ENCODE measurements around the gene MATN1. TPM values are rescaled to one million over a fixed set of nuclear protein-coding genes. Genes with fewer than 3 reads are reported as not detected.

Gene MATN1
- total RNA-seq, 1 experiment from 2014 or later, result 0.24 TPM

DNA sequence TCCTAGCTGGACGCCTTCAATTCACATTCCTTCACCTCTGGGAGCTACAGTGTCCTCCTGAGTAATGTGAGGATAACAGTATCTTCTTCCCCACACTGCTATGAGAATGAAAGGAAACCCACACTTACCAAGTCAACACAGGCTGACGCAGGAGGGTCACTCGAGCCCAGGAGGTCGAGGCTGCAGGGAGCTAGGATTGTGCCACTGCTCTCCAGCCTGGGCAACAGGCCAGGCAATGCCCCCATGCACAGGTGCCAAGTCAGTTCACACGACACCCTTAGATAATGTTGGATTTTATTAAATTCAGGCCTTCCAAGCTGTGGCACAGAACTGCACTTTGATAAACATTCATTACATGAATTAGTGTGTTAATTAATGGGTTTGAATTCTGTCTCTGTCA lies 31.9 kb downstream of the MATN1 start:
- no peak for TF ChIP-seq SOX15 (CRISPR knock-in tag; IDR thresholded peaks at IDR 0.05)
- no peak for TF ChIP-seq FOXP1 (CRISPR knock-in tag; IDR thresholded peaks at IDR 0.05; ENCODE audit: borderline replicate concordance)
- no peak for TF ChIP-seq MYBL2 (CRISPR knock-in tag; IDR thresholded peaks at IDR 0.05)
- TF ChIP-seq, protein P1, sequence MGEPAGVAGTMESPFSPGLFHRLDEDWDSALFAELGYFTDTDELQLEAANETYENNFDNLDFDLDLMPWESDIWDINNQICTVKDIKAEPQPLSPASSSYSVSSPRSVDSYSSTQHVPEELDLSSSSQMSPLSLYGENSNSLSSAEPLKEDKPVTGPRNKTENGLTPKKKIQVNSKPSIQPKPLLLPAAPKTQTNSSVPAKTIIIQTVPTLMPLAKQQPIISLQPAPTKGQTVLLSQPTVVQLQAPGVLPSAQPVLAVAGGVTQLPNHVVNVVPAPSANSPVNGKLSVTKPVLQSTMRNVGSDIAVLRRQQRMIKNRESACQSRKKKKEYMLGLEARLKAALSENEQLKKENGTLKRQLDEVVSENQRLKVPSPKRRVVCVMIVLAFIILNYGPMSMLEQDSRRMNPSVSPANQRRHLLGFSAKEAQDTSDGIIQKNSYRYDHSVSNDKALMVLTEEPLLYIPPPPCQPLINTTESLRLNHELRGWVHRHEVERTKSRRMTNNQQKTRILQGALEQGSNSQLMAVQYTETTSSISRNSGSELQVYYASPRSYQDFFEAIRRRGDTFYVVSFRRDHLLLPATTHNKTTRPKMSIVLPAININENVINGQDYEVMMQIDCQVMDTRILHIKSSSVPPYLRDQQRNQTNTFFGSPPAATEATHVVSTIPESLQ (CRISPR knock-in tag; IDR thresholded peaks at IDR 0.05), result no peak
- TF ChIP-seq ZNF423 (CRISPR knock-in tag; IDR thresholded peaks at IDR 0.05), result no peak
- peaks cover 5% of the 10 kb centered on the region for H3K27me3 Mint-ChIP-seq (ENCODE audit: low read depth)
- DNase-seq (ENCODE audit: low spot score), result no peak
- no peak overlapping the region for H3K4me3 Mint-ChIP-seq
- no peaks in the 10 kb centered on the region for H3K9me3 Mint-ChIP-seq
- H3K27ac Mint-ChIP-seq, result no peak overlapping the region
- no peak for ATAC-seq
- POLR2A ChIA-PET, result no interaction called here
- H3K4me1 Mint-ChIP-seq, result peaks cover 38% of the 10 kb centered on the region
- CTCF ChIA-PET, result interaction anchor here (0.8 to 1.3 kb wide), 3 partner anchors 16 to 1359 kb away, joined by 3 read pairs; no protein-coding TSS in a partner anchor
- no peaks in the 10 kb centered on the region for H3K36me3 Mint-ChIP-seq

DNA sequence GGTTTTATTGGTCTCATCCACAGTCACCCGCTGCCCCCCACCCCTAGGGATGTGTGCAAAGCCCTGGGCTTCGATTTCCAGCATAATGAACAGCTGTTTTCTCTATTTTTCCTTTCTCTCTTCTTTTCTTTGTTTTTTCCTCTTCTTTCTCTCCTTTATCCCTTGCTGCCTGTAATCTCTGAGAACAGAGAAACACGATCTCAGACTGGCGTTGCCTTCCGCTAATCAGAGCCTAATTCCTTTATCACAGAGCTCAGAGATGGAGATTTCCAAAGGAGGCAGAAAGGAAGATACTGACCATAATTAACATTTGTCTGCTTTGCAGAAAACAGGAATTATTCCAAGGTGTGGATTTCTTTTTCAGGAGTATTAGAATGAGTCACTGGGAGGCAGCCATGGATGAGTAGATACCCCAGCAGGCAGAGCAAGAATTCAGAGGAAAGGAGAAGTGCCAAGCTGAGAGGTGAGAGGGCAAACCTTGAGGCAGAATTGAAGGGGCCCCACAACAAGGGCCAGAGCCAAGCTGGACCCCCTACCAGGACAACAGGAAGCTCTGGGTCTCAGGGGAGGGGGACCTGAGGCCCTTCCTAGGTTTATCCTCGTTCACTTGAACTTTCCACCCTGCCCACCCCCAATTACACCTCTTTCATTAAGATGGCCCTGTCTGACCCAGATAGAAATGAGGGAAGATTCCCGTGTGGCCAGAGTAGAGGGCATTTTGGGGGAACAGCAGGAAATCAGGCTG lies 33.3 kb downstream of the MATN1 start:
- Mint-ChIP-seq H3K4me3 (no peak overlapping the region), H3K9me3 (no peaks in the 10 kb centered on the region), H3K36me3 (no peaks in the 10 kb centered on the region), H3K4me1 (peaks cover 44% of the 10 kb centered on the region), H3K27me3 (ENCODE audit: low read depth) (peaks cover 6% of the 10 kb centered on the region), H3K27ac (no peak overlapping the region)
- TF ChIP-seq, protein P2, sequence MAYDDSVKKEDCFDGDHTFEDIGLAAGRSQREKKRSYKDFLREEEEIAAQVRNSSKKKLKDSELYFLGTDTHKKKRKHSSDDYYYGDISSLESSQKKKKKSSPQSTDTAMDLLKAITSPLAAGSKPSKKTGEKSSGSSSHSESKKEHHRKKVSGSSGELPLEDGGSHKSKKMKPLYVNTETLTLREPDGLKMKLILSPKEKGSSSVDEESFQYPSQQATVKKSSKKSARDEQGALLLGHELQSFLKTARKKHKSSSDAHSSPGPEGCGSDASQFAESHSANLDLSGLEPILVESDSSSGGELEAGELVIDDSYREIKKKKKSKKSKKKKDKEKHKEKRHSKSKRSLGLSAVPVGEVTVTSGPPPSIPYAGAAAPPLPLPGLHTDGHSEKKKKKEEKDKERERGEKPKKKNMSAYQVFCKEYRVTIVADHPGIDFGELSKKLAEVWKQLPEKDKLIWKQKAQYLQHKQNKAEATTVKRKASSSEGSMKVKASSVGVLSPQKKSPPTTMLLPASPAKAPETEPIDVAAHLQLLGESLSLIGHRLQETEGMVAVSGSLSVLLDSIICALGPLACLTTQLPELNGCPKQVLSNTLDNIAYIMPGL (CRISPR knock-in tag; IDR thresholded peaks at IDR 0.05), result no peak
- TF ChIP-seq ZNF263 (CRISPR knock-in tag; IDR thresholded peaks at IDR 0.05; ENCODE audit: low read depth) (no peak), ZNF396 (CRISPR knock-in tag; IDR thresholded peaks at IDR 0.05; ENCODE audit: borderline replicate concordance) (no peak), ZNF416 (CRISPR knock-in tag; IDR thresholded peaks at IDR 0.05) (no peak), ELF4 (CRISPR knock-in tag; IDR thresholded peaks at IDR 0.05; ENCODE audit: low read depth) (no peak), JAZF1 (CRISPR knock-in tag; IDR thresholded peaks at IDR 0.05) (no peak), RORB (CRISPR knock-in tag; IDR thresholded peaks at IDR 0.05) (no peak)
- TF ChIP-seq, protein P3, sequence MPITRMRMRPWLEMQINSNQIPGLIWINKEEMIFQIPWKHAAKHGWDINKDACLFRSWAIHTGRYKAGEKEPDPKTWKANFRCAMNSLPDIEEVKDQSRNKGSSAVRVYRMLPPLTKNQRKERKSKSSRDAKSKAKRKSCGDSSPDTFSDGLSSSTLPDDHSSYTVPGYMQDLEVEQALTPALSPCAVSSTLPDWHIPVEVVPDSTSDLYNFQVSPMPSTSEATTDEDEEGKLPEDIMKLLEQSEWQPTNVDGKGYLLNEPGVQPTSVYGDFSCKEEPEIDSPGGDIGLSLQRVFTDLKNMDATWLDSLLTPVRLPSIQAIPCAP (CRISPR knock-in tag; IDR thresholded peaks at IDR 0.05), result no peak
- TF ChIP-seq, protein P4, sequence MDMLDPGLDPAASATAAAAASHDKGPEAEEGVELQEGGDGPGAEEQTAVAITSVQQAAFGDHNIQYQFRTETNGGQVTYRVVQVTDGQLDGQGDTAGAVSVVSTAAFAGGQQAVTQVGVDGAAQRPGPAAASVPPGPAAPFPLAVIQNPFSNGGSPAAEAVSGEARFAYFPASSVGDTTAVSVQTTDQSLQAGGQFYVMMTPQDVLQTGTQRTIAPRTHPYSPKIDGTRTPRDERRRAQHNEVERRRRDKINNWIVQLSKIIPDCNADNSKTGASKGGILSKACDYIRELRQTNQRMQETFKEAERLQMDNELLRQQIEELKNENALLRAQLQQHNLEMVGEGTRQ (CRISPR knock-in tag; IDR thresholded peaks at IDR 0.05), result no peak
- TF ChIP-seq, protein P5, sequence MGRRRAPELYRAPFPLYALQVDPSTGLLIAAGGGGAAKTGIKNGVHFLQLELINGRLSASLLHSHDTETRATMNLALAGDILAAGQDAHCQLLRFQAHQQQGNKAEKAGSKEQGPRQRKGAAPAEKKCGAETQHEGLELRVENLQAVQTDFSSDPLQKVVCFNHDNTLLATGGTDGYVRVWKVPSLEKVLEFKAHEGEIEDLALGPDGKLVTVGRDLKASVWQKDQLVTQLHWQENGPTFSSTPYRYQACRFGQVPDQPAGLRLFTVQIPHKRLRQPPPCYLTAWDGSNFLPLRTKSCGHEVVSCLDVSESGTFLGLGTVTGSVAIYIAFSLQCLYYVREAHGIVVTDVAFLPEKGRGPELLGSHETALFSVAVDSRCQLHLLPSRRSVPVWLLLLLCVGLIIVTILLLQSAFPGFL (CRISPR knock-in tag; IDR thresholded peaks at IDR 0.05; ENCODE audit: borderline replicate concordance), result no peak
- CTCF ChIA-PET, result interaction anchor here (0.6 to 2.4 kb wide), 4 partner anchors 18 to 1201 kb away, joined by 3 to 13 read pairs (median 4); no protein-coding TSS in a partner anchor
- ATAC-seq (no peak), DNase-seq (ENCODE audit: low spot score) (no peak)
- POLR2A ChIA-PET, result interaction anchor here (0.6 kb wide), 2 partner anchors 41 to 134 kb away, joined by 3 to 8 read pairs; no protein-coding TSS in a partner anchor

Data from WTC11 (cell line).